NOMO-1 treated with DMSO at 0.1 percent for 48 hours (cell line): ENCODE measurements around the gene FYN.

Experiments
- DNase-seq: peaks from one replicate; lab custom pipeline; 2025; ENCODE audit not compliant: unreplicated experiment; lab: John Stamatoyannopoulos, UW

FYN gene

GRCh38 chr6:111834356-111834755 lies 38.9 kb downstream of the FYN start:
- no peak for DNase-seq

DNA sequence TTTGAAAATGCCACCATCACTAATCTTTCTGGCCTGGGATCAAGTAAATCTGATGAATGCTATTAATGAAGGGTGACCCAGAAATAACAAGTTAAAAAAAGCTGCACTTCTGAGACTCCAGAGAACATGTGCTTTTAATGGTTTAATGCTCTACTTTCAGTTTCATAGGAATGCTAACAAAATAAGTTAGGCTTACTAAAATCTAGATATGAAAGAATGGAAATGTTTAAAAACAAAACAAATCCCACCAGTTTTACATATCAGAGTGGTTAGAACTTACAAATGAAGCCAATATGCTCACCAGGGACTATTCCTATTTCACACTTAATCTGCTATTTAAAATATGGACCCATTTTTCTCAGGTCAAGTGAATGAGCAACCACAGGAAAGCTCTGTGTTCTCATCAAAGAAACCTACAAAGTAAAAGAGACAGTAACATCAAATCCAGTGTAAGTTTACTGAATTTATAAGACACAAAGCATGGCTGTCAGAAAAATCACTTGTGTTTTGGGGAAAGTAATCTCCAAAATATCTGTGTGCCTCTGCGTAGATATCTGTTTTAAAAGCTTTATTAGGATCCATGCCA lies 40.3 kb downstream of the FYN start:
- no peak for DNase-seq

- DNase-seq = no peak
These were observed 41.8 kb downstream of the FYN start for GRCh38 chr6:111831408-111831807.

- DNase-seq = no peak
These were observed 43.3 kb downstream of the FYN start for GRCh38 chr6:111829998-111830397.

- no peak for DNase-seq
These were observed 43.7 kb downstream of the FYN start for GRCh38 chr6:111829581-111829980.

GRCh38 chr6:111828809-111829208 lies 44.4 kb downstream of the FYN start:
- no peak for DNase-seq

GRCh38 chr6:111825439-111826086 lies 47.7 kb downstream of the FYN start:
- DNase-seq = no peak

DNA sequence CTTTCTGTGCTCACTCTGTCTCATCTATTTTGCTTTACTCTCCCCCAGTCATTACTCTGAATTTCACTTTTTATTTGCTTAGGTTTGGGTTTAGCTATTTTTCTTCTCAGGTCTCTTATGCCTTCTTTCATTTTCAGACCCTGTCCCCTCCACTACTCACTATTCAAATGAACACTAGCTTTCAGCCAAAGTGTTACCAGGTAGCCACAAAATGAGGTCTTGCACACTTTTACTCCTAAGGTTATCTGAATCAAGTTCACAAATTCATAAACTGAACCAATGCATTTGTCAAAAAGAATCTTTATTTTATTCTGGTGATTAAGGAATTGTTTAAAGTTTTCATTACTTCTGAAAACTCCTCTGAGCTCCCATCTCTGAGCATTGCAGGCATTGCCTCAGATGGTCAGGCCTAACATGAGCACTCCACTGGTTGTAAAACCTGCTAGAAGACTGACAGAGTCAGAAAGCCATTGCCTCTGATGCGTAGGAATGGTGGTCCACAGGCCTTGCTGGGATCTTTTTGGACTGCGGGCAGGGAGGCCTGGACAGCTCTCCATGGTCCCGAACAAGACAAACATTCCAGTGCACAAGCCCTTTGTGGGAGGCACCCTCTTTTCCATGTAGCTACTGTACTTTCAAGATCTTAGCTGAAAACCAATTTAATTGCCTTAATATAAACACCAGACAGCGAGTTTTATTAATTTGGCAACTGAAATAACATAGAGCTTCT lies 48.5 kb downstream of the FYN start:
- no peak for DNase-seq

GRCh38 chr6:111823831-111824607 lies 49.2 kb downstream of the FYN start:
- no peak for DNase-seq

DNA sequence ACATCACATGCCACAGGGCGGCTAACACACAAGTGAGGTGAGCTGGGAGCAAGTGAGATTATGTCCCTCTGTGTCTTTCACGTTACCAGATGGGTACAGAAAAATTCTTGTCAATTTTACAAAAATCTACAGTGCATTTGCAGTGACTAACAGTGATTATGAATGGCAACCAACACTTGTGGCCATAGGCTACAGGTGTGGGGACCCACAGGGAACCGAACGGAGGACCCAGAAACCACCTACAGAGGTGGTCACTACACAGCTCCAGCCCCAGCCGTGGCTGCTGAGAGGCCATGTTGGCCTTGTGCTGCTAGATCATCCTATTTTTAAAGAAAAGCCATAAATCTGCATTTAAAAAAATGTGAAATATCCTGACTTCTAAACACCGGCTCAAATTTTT lies 50.2 kb downstream of the FYN start:
- DNase-seq = no peak

DNA sequence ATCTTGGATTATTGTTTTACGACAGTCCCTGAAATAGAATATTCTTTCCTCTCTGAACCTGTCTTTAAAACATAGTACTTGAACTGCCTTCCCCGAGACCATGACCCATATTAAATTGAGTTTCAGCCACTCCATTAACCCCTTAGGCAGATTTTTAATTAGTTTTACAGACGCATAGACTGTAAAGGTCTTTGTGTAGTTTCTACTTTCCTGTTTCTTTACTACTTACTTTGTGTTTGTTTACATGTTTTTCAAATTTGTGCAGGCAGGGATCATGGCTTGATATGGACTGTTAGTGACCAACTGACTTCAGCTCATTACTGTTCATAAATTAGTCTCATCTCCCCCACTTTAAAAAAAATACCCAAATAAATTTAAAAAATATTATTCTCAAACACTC lies 53.8 kb downstream of the FYN start:
- DNase-seq = no peak

GRCh38 chr6:111818539-111819226 lies 54.6 kb downstream of the FYN start:
- no peak for DNase-seq

- DNase-seq = no peak
These were observed 55.7 kb downstream of the FYN start for GRCh38 chr6:111817451-111818120.

DNA sequence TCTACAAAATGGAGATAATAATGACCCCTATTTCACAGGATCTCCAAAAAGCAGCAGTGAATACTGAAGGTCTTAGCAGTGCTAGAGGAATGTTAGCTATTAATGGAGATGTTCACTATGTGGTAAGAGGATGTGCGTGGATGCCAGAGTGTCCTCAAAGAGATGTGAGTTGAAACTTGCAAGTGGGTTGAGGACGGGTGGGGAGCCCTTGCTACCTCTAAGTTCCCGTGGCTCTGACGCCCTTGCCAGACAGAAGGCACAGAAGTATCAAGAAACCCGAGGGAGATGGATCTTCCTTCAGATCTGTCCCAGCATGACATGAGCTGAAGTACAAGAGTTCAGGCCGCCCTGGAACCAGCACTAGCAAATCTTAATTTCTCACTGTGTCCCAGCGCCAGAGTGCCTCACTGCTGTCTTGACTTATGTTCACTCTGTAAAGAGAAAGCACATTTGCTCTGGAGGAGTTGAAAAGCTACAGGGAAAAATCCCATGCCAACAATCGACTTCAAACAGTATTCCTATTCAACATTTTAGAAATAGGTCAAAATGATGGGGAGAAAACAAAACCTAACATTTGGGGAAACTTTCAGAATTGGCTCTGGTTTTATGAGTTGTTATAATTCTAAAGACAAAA lies 59.5 kb downstream of the FYN start:
- no peak for DNase-seq

- no peak for DNase-seq
These were observed 60.0 kb downstream of the FYN start for GRCh38 chr6:111813237-111813636.

DNA sequence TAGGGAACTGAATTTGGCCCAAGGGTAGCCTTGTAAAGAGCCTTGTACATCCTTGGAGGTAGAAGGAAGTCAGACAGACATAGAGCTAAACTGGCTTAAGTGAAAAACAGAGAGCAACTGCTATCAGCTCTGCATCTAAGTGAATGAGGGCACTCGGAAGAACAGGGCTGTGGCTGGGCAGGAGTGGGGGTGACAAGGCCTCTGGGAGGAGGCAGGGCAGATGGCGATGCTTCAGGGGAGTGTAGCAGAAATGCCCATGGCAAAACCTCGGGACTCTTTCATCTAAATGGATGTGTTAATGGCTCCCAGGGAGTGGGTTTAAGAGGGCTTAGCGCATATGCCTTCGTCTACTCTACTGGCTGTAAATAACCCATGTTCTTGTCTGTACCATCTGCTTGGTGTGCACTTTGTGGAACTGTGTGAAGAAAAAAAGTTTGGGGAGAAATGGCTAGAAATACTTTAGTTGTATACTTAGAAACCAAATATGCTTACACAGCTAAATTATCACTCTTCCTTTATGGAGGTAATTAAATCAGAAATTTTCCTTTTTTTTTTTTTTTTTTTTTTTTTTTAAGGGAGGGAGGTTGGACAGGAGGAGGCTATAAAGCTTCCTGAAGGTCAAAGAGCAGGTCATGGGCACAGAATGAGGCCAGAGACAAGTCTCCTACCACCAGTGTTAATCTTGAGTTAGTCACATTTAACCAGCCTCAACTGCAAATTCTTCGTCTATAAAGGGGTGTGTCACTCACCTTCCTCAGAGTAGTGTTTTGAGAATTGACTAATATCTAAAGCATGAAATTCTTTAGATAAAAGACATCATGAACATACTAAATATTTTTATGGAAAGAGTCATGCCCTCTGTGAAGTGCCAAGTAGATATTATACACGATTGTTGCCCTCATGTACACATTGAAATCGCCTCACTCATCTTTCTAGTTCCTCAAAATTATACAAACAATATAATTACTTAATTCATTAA lies 60.9 kb downstream of the FYN start:
- no peak for DNase-seq

DNA sequence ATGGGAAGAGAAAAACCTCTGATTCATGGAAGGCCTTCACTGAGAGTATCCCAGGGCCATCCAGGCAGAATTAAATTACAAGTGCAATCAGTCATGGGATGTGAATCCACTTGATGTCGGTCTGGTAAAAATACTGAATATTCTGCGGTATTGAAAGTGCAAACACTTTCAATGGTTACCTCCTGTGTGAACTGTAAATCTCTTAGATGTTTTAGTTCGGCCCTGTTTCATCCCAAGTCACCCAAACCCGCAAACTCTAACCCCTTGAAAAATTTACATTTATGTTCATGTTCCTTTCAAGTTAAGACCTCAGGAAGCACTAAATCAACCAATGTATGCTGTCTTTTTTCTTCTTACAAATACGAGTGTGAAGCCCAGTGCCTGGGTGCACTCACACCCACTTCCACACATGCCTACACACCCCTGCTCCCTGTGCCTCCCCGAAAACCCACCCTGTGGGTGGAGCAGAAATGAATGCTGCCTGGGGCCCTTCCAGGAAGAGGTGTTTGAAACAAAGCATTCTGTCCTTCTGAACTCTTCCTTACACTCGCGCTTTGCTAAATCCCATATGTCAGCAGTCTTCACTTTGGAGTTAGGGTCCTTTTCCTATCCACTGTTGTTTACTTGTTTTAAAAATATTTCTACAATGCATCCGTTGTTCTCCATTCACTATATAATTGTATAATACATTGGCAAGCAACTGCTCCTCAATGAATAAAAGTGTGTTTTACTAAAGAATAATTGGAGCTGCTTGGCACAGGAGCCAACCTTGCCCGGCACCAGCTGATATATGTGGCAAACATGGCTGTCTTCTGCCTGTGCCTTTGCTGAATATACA lies 62.7 kb downstream of the FYN start:
- DNase-seq = no peak

- no peak for DNase-seq
These were observed 63.5 kb downstream of the FYN start for GRCh38 chr6:111809766-111810165.
